Calu3 (cell line): ENCODE data around the gene CPPED1. TPM values are rescaled to one million over a fixed set of nuclear protein-coding genes. Genes with fewer than 3 reads are reported as not detected.

Experiments used
- BruUV-seq: library from RNA; stranded (reverse); fragments of 400-500 nt; replicated peaks from 2 replicates; lab custom pipeline; 2021; lab: Mats Ljungman, UMichigan
- CTCF ChIA-PET: fragments of 300-600 bp; sonication (Branson Sonifier 250); formaldehyde crosslinking; loops from one replicate; lab custom pipeline; 2022; ENCODE audit warnings: antibody characterized with exemption; lab: Charles Lee
- DNase-seq: peaks from one replicate; pipeline ENCODE4 v3.0.0; 2022
- H3K27ac Mint-ChIP-seq: one replicate; pipeline ENCODE4 v1.8.0; 2022; ENCODE audit warnings: mixed read lengths; ENCODE audit not compliant: unreplicated experiment
- H3K27me3 Mint-ChIP-seq: one replicate; pipeline ENCODE4 v1.8.0; 2022; ENCODE audit warnings: mixed read lengths; ENCODE audit not compliant: unreplicated experiment
- H3K36me3 Mint-ChIP-seq: one replicate; pipeline ENCODE4 v1.8.0; 2022; ENCODE audit warnings: mild to moderate bottlenecking, moderate library complexity, mixed read lengths; ENCODE audit not compliant: insufficient read depth, unreplicated experiment
- H3K4me1 Mint-ChIP-seq: one replicate; pipeline ENCODE4 v1.8.0; 2022; ENCODE audit warnings: mild to moderate bottlenecking, low read depth, mixed read lengths; ENCODE audit not compliant: unreplicated experiment
- H3K4me3 Mint-ChIP-seq: one replicate; pipeline ENCODE4 v1.8.0; 2022; ENCODE audit warnings: mild to moderate bottlenecking, low read depth, moderate library complexity, mixed read lengths; ENCODE audit not compliant: unreplicated experiment
- H3K9me3 Mint-ChIP-seq: one replicate; pipeline ENCODE4 v1.8.0; 2022; ENCODE audit warnings: low read depth, mixed read lengths; ENCODE audit not compliant: unreplicated experiment
- CTCF ChIP-seq: fragments of 200-600 bp; IDR thresholded peaks from one replicate; pipeline ENCODE4 v1.8.0; 2022; ENCODE audit warnings: antibody characterized with exemption; ENCODE audit not compliant: unreplicated experiment
- intact Hi-C: fragments of 100-400 bp; cut with micrococcal nuclease; formaldehyde crosslinking; loops from one replicate; pipeline ENCODE4 v1.10.0; 2022; ENCODE audit not compliant: unreplicated experiment
- total RNA-seq: library from RNA; stranded (reverse); gene quantifications from 2 replicates; pipeline ENCODE4 v1.2.3, GENCODE V29; 2022

CPPED1 gene
- total RNA-seq, 1 experiment from 2014 or later: not detected

GRCh38 chr16:12784076-12784475 lies 19.6 kb downstream of the CPPED1 start:
- no peak for DNase-seq
- Mint-ChIP-seq H3K27ac (no peak overlapping the region), H3K36me3 (no peaks in the 10 kb centered on the region), H3K27me3 (no peaks in the 10 kb centered on the region), H3K4me3 (no peak overlapping the region), H3K4me1 (no peaks in the 10 kb centered on the region), H3K9me3 (no peaks in the 10 kb centered on the region)
- BruUV-seq: no TSS peak
- CTCF ChIA-PET: no interaction called here
- TF ChIP-seq CTCF: no peak
- intact Hi-C loops: no loop called here

- Mint-ChIP-seq H3K9me3 (no peaks in the 10 kb centered on the region), H3K27ac (no peak overlapping the region), H3K4me3 (no peak overlapping the region), H3K4me1 (no peaks in the 10 kb centered on the region), H3K36me3 (no peaks in the 10 kb centered on the region), H3K27me3 (no peaks in the 10 kb centered on the region)
- BruUV-seq: no TSS peak
- CTCF ChIA-PET: interaction anchor here (0.7 to 1.0 kb wide), 2 partner anchors 159 to 671 kb away, joined by 3 read pairs; no protein-coding TSS in a partner anchor
- no peak for TF ChIP-seq CTCF
- intact Hi-C loops: no loop called here
- no peak for DNase-seq
Observed at GRCh38 chr16:12781777-12782176, 21.9 kb downstream of the CPPED1 start.

GRCh38 chr16:12780467-12780866 lies 23.2 kb downstream of the CPPED1 start:
- Mint-ChIP-seq H3K27ac (no peak overlapping the region), H3K9me3 (no peaks in the 10 kb centered on the region), H3K4me1 (no peaks in the 10 kb centered on the region), H3K4me3 (no peak overlapping the region), H3K36me3 (no peaks in the 10 kb centered on the region), H3K27me3 (peaks cover 12% of the 10 kb centered on the region)
- CTCF ChIA-PET: interaction anchor here (0.6 to 1.0 kb wide), 2 partner anchors 16 to 157 kb away, joined by 3 read pairs; no protein-coding TSS in a partner anchor
- TF ChIP-seq CTCF: no peak
- no peak for DNase-seq
- intact Hi-C loops: no loop called here
- BruUV-seq: no TSS peak

- CTCF ChIA-PET: no interaction called here
- DNase-seq: no peak
Observed at GRCh38 chr16:12778726-12779125, 25.0 kb downstream of the CPPED1 start.

More at GRCh38 chr16:12778726-12779125, 25.0 kb downstream of the CPPED1 start:
- no peak overlapping the region for H3K4me3 Mint-ChIP-seq
- no peaks in the 10 kb centered on the region for H3K36me3 Mint-ChIP-seq
- BruUV-seq: no TSS peak
- intact Hi-C loops: no loop called here
- no peak for TF ChIP-seq CTCF
- no peaks in the 10 kb centered on the region for H3K4me1 Mint-ChIP-seq
- no peak overlapping the region for H3K27ac Mint-ChIP-seq
- peaks cover 14% of the 10 kb centered on the region for H3K27me3 Mint-ChIP-seq
- no peaks in the 10 kb centered on the region for H3K9me3 Mint-ChIP-seq
